Mucosa of rectum (tissue), 2 donors: ENCODE data around the gene ANKRD65.
"Not testable (repeated sequence)": the region's sequence is repeated elsewhere in the genome, so short reads cannot be mapped to it uniquely, and the experiment has no call there.

Experiments used
- H3K27ac ChIP-seq, 2 donors: one replicate each; pipeline ENCODE4 v1.7.0; 2013; ENCODE audit warnings: inconsistent platforms in 2 of 2, low read depth in 2 of 2, low read length in 2 of 2
- H3K27me3 ChIP-seq, 2 donors: one replicate each; pipeline ENCODE4 v1.7.0; 2013; ENCODE audit warnings: low read length in 2 of 2; ENCODE audit not compliant: control insufficient read depth in 2 of 2, insufficient read depth in 2 of 2
- H3K36me3 ChIP-seq, 2 donors: one replicate each; pipeline ENCODE4 v1.7.0; 2013; ENCODE audit warnings: low read length in 2 of 2; ENCODE audit not compliant: control insufficient read depth in 2 of 2, insufficient read depth in 2 of 2
- H3K4me1 ChIP-seq, 2 donors: one replicate each; pipeline ENCODE4 v1.7.0; 2013; ENCODE audit warnings: low read length in 2 of 2, mild to moderate bottlenecking in 1 of 2; ENCODE audit not compliant: control insufficient read depth in 2 of 2, insufficient read depth in 2 of 2
- H3K4me3 ChIP-seq, 2 donors: one replicate each; pipeline ENCODE4 v1.7.0; 2013; ENCODE audit warnings: low read length in 2 of 2
- H3K9ac ChIP-seq, 2 donors: one replicate each; pipeline ENCODE4 v1.7.0; 2013; ENCODE audit warnings: low read length in 2 of 2, low read depth in 1 of 2, mild to moderate bottlenecking in 1 of 2
- H3K9me3 ChIP-seq, 2 donors: one replicate each; pipeline ENCODE4 v1.7.0; 2013; ENCODE audit warnings: low read length in 2 of 2; ENCODE audit not compliant: control insufficient read depth in 2 of 2
- donor health status: healthy.
- donor health status: Normal muscosa, but diverticular disease.

Gene ANKRD65

GRCh38 chr1:1455934-1456333, 34.9 kb upstream of the ANKRD65 start:
- not testable (repeated sequence) for H3K4me3 ChIP-seq, H3K36me3 ChIP-seq, H3K27ac ChIP-seq, H3K9ac ChIP-seq, H3K27me3 ChIP-seq, H3K9me3 ChIP-seq, H3K4me1 ChIP-seq

- no peak overlapping the region for H3K27ac ChIP-seq
- no peak overlapping the region for H3K4me3 ChIP-seq
- H3K36me3 ChIP-seq, result no peaks in the 10 kb centered on the region
Measured at GRCh38 chr1:1455366-1455884, 34.3 kb upstream of the ANKRD65 start.

GRCh38 chr1:1454286-1455056, 33.4 kb upstream of the ANKRD65 start:
- H3K9me3 ChIP-seq, H3K27ac ChIP-seq, H3K4me1 ChIP-seq, H3K4me3 ChIP-seq, H3K36me3 ChIP-seq, H3K27me3 ChIP-seq, H3K9ac ChIP-seq: not testable (repeated sequence)

More at GRCh38 chr1:1455366-1455884, 34.3 kb upstream of the ANKRD65 start:
- no peaks in the 10 kb centered on the region for H3K27me3 ChIP-seq
- H3K9me3 ChIP-seq, result no peaks in the 10 kb centered on the region
- H3K4me1 ChIP-seq, result no peaks in the 10 kb centered on the region
- no peak overlapping the region for H3K9ac ChIP-seq

- H3K36me3 ChIP-seq, result no peaks in the 10 kb centered on the region
- no peaks in the 10 kb centered on the region for H3K4me1 ChIP-seq
- H3K9ac ChIP-seq, result no peak overlapping the region
- no peaks in the 10 kb centered on the region for H3K9me3 ChIP-seq
- H3K27ac ChIP-seq, result no peak overlapping the region
- no peak overlapping the region for H3K4me3 ChIP-seq
- no peaks in the 10 kb centered on the region for H3K27me3 ChIP-seq
Measured at GRCh38 chr1:1452882-1453281, 31.8 kb upstream of the ANKRD65 start.

GRCh38 chr1:1452365-1452739, 31.3 kb upstream of the ANKRD65 start:
- H3K9me3 ChIP-seq, H3K9ac ChIP-seq: not testable (repeated sequence)

GRCh38 chr1:1451696-1452364, 30.8 kb upstream of the ANKRD65 start:
- H3K36me3 ChIP-seq, result no peaks in the 10 kb centered on the region
- H3K9me3 ChIP-seq, result no peaks in the 10 kb centered on the region
- no peaks in the 10 kb centered on the region for H3K27me3 ChIP-seq
- H3K4me3 ChIP-seq, result no peak overlapping the region
- H3K4me1 ChIP-seq, result no peaks in the 10 kb centered on the region
- H3K9ac ChIP-seq, result no peak overlapping the region
- H3K27ac ChIP-seq, result no peak overlapping the region

More at GRCh38 chr1:1452365-1452739, 31.3 kb upstream of the ANKRD65 start:
- not testable (repeated sequence) for H3K27me3 ChIP-seq, H3K4me1 ChIP-seq, H3K4me3 ChIP-seq, H3K27ac ChIP-seq, H3K36me3 ChIP-seq

- not testable (repeated sequence) for H3K36me3 ChIP-seq, H3K9me3 ChIP-seq, H3K4me3 ChIP-seq, H3K9ac ChIP-seq, H3K4me1 ChIP-seq, H3K27ac ChIP-seq, H3K27me3 ChIP-seq
Measured at GRCh38 chr1:1450616-1451015, 29.5 kb upstream of the ANKRD65 start.

GRCh38 chr1:1449099-1449739, 28.1 kb upstream of the ANKRD65 start, which contains the start of gene ATAD3C:
TSS of gene ATAD3C (plus strand) at chr1:1449689. CDS start at chr1:1450684, 995 bp downstream.
- H3K4me1 ChIP-seq, result no peaks in the 10 kb centered on the region
- no peaks in the 10 kb centered on the region for H3K9me3 ChIP-seq
- H3K9ac ChIP-seq, result no peak within 1 kb of the TSS
- H3K36me3 ChIP-seq, result no peaks in the 10 kb centered on the region
- no peak within 1 kb of the TSS for H3K4me3 ChIP-seq
- H3K27ac ChIP-seq, result no peak within 1 kb of the TSS
- H3K27me3 ChIP-seq, result no peaks in the 10 kb centered on the region

- not testable (repeated sequence) for H3K4me3 ChIP-seq, H3K9me3 ChIP-seq, H3K27ac ChIP-seq, H3K4me1 ChIP-seq, H3K9ac ChIP-seq, H3K27me3 ChIP-seq, H3K36me3 ChIP-seq
Measured at GRCh38 chr1:1446631-1447030, 25.6 kb upstream of the ANKRD65 start.
